ENCODE measurements around the gene ERV3-1.
"Not testable (repeated sequence)": the region's sequence is repeated elsewhere in the genome, so short reads cannot be mapped to it uniquely, and the experiment has no call there.

GRCh38 chr7:65055786-65056185 lies 49.3 kb upstream of the ERV3-1 start:
- not testable (repeated sequence) for TF ChIP-seq POLR2A, POLR2AphosphoS5 (IDR thresholded peaks at IDR 0.05; ENCODE audit: low read depth, low read length)

Measured in GM12892 (cell line).